Astrocyte of the hippocampus (primary cell): Measurements from ENCODE around the gene RAB38.

ENCODE experiments used
- DNase-seq: peaks from one replicate; pipeline ENCODE4 v3.0.0; 2011; ENCODE audit warnings: low read depth, low spot score

The RAB38 gene

DNA sequence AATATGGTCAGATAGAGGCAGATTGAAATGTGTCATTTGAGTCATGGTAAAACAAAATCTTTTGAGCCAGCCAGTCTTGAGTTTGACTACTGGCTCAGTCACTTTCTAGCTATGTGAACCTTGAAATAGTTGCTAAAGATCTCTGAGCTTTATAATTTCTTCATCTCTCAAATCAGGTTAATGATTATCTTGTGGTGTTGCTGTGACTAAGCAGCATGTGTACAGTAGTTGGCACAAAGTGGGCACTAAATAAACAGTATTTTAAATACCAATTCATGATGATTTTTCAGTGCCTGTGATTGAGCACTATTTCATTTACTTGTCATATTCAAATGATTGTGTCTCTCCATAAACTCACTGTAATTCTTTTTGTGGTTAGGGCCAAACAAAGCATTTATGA lies 70.8 kb downstream of the RAB38 start:
- DNase-seq = no peak

DNA sequence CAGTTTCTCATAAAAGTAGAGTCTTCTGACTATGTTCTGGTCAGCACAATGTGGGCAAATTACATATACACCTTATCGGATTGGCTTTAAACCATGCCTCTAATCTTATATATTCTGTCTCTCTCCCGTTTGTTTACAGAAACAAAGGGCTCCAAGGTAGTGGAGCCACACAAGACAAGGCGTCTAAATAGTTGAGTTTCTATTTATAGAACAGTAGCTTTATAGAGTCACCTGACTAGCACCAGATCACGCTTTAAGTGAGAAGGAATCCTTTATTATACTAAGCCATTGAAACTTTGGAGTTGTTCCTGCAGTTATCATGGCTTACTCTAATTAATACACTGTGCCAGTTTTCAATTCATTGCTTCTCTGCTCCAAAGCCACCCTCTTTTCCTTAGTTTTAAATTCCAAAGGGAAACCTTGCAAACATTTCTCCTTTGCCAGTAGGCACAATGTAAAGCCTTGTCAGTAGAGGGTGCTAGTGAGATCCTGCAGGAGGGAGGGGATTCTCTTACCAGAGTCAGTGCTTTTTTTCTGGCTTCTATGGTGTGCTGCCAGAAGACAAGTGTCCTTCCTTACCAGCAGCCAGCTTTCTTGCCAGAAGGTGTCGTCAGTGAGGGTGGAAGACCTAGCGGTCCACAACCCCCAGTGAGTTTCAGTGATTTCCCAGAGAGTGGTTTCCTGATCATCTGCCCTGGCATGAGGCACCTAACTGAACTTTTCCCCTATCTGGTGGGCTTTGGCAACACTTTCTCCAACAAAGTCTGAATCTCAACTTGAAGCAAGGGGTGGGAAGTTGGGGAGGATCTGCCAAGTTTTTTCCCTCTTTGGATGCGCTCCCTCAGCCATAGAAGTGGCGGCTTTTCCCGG lies 71.7 kb downstream of the RAB38 start:
- DNase-seq = peak; percentile 20

DNA sequence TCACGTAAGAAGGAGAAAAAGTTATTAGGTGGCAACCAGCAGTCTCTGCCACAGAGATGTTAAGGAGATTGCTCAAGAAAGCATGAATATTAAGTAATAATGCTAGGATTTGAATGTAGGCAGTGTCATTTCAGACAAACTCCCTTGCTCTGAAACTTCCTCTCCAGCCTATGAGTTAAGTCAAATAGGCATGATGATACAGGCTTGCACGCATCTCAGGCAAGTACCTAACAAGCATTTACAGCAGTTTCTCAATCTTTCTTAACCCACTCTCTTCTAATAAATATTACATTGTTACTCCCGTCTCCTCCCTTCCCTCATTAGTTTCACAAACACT lies 72.7 kb downstream of the RAB38 start:
- DNase-seq = no peak

DNA sequence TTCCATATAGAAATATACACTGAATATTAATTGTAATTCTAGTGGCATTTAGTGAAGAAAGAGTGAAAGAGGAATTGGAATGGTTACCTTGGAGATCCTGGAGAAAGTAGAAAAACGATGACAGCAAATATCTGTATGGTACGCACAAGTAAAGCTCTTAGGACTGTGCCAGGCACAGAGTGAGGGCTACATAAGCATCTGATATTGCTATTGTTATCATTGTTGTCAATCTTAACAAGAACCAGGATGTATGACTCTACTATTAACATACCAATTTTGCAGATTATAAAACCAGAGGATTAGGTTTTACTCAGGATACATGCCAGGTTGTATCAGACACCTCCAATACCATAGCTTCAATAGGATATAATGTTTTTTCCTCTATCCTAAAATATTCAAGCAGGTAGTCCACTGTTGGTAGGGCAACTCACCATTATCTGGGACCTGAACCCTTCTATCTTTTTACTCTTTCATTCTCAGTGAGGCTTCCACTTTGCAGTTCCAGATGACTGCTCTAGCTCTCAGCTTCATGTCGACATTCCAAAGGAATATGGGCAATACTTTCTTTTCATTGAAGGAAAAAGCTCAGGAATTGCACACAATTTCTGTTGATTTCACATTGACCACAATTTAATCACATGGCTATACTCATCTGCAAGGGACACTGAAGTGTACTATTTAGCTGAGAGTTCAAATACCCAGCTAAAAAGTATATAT lies 73.2 kb downstream of the RAB38 start:
- DNase-seq = no peak

DNA sequence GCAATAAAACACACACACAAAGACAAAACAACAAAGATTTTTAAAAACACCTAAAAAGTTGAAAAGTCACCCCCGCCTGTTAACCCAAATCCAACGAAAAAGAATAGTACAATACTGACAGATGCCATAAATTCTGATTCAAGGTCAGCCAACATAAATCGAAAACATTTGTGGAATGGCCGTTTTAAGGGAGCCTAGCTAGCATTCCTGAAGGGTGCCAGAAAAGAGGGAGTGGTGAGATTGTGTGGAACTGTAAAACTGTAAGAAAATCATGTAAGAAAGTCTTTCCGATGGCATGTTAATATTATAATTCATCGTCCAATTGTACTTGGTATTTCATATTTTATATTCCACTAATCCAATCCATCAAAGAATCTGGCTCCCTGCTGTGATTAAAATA lies 75.1 kb downstream of the RAB38 start:
- DNase-seq = no peak

DNA sequence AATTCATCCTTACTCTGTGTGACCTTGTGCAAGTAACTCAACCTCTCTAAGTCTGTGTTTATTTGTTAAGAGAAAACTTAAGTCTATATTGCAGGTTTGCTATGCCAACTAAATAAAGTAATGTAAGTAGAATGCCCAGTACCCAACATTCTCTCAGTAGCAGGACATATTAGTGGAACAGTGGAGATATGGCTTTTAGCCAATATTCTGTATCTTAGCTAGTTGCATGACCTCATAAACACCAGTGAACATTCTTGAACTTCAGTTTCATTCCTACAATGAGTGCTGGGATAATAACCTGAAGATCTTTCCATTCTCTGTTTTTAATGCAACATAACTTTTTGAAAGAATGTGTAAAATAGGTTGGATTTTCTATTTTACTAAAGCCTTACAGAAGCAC lies 77.0 kb downstream of the RAB38 start:
- peak; percentile 13 for DNase-seq

DNA sequence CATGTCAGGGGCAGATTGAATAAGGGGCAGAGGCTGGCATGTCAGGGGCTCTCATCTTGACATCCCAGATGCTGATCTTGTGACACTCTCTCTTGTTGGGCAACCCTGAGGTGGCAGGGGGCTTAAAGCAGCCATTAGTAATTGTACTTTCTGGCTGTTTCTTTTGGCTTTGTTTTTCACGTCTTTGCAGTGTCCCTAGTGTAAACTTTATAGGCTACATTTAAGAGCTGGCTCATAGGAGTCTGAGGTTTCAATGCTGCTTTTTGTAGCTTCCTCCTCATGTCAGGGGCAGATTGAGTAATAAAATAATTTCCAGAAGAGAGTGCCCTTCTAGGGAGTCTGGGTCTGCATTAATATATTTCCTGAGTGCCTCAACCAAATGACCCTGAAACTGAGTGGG lies 86.1 kb downstream of the RAB38 start:
- DNase-seq = no peak

DNA sequence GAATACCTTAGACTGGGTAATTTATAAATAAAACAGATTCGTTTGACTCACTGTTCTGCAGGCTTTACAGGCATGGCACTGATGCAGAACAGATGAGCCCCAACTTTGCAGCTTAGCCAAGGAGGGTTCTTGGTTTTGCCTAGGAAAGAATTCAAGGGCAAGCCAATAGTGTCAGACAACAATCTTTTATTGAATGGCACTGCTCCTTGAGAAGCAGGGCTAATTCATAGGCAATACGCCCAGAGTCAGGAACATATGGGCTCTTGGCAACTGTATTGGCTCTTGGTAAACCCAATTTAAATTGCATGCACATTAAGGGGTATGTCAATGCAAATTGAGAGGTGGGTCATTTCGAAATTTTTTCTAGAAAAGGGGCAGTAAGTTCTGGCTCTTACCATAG lies 87.9 kb downstream of the RAB38 start:
- DNase-seq = no peak

DNA sequence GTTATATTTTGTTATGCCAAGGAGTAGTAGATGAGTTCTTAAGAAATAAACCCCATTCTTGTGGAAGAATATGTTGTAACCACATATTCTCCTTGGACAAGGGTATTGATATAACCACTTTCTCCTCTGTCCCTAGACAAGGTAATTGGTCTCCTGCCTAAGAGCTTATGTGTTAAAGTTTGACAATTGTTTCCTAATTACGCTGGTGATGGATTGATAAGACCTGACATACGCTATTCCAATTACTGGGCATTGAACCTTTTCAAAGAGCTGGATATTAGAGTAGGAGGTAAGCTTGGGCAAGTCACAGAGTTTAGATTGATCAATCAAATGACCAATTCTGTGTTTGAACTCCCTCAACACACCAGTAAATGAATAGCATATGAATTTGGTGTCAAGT lies 88.9 kb downstream of the RAB38 start:
- DNase-seq = no peak

DNA sequence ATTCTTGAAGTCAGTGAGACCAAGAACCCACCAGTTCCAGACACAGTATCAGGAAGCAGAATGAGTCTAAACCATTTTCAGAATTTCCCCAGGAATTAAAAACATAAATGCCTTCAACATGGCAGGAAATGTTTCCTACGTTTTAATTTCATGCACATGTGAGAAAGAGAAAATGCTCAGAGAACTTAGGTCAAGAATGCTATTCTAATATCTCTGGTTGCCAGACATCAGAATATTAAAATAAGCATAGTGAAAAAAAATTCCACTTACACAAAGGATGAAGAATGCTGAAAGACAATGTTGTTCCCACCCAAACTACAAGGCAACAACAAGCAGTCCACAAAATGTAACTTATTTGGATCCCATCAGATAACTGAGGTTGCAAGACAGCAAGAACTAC lies 104.8 kb downstream of the RAB38 start:
- no peak for DNase-seq

DNA sequence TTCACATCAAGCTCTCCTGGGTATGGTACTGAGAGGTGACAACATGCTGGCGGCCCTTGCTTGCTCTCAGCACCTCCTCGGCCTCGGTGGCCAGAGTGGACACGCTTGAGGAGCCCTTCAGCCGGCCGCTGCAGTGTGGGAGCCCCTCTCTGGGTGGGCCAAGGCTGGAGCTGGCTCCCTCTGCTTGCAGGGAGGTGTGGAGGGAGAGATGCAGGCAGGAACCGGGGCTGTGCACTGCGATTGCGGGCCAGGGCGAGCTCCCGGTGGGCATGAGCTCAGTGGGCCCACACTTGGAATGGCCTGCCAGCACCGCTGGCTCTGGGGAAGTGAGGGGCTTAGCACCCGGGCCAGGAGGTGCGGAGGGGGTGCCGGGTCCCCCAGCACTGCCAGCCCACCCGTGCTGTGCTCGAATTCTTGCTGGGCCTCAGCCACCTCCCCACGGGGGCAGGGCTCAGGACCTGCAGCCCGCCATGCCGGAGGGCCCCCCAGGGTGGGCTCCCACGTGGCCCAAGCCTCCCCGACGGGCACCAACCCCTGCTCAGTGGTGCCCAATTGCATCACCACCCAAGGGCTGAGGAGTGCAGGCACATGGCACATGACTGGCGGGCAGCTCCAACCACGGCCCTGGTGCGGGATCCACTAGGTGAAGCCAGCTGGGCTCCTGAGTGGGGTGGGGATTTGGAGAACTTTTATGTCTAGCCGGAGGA lies 106.2 kb downstream of the RAB38 start:
- no peak for DNase-seq

DNA sequence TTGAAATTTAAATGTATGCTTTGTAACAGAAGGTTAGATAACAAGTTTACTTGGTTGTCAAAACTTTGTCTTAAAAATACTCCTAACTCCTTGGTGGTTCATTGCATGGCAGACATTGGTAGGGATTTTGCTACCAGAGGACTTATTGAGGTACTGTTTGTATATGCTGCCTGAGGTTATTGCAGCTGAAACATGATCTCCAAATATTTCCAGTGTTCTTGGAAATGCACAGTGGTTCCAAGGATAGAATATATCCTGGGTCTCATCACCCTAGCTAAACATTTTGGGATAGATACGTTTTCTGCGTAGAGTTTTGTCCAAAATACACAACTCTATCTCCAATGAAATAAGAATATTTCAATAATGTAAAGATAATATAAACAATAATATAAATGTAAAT lies 109.2 kb downstream of the RAB38 start:
- no peak for DNase-seq

DNA sequence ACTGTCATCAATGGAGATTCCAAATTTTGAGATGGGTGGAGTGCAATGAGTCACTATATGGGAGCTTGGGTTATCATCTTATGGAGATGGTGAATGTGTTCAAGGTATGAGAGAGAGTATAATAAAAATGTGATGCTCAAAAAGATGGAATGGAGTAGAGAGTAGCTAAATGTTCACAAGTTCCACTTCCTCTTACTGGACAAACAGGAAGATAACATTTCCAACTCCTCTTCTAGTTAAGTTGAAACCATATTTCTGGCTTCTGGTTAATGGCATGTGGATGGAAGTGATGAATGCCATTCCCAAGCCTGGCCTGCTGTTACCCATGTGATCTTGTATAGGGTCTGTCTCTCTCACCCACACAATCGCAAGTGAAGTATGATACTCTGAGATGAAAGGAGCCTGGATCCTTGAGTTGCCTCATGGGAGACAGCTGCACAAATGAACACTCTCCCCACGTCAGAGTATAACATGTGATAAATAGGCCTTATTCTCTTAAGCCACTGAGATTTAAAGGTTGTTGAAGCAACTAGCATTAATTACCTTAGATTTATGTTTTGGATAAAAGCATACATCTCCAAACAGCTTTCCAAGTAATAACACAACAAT lies 111.0 kb downstream of the RAB38 start:
- no peak for DNase-seq
